ENCODE measurements around the gene ADGRG3.
A peak's percentile ranks its signal among the peaks of the same experiment; 100 is the strongest.

Gene ADGRG3

DNA sequence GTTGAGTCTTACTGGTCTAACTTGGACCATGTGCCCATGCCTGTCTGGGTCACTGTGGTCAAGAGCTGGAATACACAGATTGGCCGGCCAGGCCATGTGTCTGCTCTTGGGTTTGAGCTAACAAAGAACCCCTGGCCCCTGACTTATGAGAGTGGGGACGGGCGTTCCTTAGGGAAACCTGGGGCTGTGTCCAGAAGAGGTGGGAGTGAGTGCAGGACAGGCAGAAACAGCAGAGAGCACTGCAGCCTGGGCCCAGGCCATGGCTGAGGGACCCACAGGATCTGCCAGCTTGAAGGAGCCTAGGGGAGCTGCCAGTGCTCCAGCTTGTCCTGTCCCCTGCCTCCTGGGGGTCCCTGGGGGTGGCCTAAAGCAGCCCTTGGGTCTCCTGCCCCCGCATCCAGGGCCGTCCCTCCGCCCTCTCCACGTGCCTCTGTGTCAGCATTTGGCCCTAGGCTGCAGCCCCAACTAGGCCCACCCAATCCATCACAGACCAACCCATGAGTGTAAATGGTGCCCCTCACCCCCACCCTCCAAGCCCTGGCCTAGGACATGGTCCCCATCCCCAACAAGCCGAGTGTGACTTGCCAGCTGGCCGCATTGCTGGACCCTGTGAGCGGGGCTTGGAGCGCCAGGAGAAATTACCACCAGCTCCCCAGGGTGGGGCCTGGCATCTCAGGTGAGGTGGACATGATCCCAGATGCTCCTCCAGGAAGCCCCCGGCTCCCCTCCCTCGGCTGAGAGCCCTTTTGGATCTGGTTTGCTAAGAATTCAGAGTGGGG, 14.0 kb downstream of the ADGRG3 start:
- no peak for DNase-seq

DNA sequence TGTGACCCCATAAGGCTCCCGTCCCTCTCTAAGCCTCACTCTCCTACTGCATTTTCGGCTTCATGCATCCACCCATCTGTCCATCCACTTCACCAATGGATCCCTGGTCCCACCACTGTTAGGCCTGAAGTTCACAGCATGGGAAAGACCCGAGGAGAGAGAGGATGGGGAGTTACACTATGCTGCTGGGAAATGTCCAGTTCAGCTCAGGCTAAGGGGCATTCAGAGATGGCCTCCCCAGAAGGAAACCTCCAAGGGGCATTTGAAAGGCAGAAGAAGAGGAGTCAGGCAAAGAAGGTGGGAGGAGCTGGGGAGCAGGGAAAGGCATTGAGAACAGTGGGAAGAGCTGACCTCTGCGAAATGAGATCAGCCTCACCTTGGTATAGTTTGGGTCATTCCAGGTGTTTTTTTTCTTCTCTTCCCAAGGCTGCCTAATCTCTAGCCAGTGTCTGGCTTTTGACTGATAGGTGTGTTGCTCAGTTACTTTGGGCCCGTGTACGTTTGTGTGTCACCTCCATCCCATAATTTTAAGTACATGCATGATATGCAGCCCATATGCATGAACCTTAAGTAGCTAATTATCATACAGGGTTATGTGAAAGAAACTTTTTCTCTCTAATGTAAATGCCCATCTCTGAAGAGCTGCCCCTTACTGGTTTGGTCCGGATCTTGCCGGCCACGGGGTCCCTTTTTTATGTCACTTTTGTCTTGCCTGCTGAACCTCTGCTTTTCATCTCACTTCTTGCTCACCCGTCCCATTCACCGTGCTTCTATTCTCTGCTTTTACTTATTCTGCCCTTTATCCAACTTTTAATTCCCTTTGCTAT, 14.9 kb downstream of the ADGRG3 start:
- no peak for DNase-seq

DNA sequence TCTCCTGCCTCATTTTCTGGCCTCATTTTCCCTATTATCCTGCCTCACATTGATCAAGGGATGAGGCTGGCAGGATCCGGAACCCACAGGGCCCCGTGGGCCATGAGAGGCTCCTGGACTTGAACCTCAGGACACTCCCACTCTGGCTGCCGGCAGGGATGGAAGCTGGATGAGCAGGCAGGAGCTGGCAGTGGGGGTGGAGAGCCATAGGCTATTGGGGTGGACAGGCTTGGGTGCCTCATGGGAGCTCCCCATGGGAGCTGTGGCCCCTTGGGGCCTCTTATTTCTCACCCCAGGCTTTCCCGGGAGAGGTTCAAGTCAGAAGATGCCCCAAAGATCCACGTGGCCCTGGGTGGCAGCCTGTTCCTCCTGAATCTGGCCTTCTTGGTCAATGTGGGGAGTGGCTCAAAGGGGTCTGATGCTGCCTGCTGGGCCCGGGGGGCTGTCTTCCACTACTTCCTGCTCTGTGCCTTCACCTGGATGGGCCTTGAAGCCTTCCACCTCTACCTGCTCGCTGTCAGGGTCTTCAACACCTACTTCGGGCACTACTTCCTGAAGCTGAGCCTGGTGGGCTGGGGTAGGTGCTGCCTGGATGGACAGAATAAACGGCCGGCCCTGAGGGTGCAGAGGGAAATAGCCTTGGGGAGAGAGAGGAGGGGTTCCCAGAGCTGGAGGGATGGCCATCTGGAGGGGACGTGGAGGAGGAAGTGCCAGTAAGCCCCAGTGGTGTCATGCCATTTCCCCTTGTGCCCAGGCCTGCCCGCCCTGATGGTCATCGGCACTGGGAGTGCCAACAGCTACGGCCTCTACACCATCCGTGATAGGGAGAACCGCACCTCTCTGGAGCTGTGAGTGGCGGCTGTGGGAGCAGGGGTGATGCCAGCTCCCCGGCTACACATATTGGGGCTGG, 15.8 kb downstream of the ADGRG3 start:
- no peak for DNase-seq

DNA sequence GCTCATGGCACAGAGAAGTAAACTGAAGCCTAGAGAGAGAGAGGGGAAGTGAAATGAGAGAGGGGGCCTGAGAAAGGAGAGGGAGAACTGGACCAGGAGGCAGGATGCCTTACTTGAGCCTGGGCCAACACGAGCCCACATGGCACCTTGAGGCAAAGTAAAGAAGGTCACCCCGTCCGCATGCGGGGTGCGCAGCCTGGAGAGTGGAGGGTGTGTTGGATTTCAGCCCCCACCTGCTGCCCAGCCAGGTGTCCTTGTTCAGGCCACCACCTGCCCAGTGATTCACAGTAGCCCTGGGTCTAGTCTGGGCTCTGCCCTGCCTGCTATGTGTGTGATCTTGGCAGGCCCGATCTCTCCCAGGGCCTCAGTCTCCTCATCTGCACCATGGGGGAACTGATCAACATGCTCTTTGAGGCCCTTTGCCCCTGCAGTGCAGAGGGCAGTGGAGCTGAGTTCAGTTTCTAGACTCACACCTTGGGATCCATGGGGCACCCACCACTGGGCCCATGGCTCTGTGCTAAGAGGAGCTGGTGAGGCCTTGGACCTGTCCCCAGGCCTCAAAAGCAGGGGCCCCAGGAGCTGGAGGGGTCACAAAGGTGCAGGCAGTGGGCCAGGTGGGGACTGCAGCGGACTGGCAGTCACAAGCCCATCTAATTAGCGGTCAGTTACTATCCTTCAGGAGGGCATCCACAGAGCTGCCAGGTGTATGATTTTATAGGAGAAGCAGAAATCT, 16.7 kb downstream of the ADGRG3 start:
- no peak for DNase-seq

DNA sequence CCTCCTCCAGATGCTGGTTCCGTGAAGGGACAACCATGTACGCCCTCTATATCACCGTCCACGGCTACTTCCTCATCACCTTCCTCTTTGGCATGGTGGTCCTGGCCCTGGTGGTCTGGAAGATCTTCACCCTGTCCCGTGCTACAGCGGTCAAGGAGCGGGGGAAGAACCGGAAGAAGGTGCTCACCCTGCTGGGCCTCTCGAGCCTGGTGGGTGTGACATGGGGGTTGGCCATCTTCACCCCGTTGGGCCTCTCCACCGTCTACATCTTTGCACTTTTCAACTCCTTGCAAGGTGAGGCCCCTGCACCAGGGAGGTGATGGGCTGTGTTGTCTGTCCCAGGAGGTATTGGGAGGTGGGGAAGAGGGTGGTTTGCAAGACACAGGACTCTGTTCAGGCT, 17.5 kb downstream of the ADGRG3 start:
- DNase-seq = no peak

DNA sequence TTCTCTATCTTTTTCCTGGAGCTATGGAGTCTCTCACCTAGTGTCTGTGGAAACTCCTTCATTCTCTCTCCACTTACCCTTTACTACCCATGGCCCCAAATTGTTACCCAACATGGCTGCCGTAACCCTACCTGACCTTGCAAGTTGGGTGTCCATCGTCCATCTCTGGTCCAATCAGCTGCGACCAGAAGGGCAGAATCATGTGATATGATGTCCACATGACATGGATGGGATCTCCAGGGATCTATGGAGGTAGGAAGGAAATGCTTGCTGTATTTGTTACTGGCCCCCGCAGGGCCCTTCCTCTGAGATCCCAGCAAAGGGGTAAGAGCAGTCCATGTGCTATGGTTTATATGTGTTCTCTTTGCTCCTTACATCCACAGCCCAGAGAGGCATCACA, 18.5 kb downstream of the ADGRG3 start:
- DNase-seq = no peak

DNA sequence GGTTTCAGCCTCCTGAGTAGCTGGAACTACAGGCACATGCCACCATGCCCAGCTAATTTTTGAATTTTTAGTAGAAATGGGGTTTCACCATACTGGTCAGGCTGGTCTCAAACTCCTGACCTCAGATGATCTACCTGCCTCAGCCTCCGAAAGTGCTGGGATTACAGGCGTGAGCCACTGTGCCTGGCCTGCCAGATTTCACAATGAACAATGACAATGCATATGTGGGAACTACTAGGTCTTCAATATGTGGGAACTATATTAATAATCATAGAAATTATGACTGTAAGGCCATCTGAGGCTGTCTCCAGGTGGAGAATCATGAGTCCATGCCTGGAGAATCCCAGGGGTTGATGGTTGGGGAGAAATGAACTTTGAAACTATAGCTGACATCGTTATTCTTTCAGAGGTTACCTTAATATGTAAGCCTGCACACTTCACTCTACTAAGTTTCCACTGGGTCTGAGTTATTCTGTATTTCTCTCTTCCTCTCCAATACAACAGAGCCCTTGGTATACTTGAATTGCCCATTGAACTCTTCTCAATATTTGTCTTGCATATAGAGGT, 19.3 kb downstream of the ADGRG3 start:
- DNase-seq = no peak

DNA sequence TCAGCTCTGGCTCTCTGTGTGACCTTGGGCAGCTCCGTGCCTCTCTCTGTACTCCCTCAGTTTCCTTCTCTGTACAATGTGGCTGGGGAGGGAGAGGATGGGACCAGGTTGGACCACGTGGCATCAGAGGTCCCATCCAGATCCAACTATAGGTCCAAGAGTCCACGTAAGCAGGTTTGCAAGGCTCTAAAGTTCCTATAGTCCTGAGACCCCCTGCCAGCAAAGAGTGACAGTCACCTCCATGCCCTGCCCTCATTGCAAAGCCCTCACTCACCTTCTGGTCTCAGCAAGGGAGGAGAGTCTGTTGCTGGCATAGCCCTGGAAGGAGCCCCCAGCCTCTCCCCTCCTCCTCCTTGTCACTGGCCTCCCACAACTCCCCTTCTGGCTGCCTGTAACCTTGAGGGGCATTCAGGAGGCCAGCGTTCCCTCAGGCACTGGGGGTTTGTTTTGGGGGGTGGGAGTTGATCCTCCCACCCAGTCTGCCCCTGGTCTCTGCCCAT, 20.4 kb downstream of the ADGRG3 start:
- DNase-seq = no peak

DNA sequence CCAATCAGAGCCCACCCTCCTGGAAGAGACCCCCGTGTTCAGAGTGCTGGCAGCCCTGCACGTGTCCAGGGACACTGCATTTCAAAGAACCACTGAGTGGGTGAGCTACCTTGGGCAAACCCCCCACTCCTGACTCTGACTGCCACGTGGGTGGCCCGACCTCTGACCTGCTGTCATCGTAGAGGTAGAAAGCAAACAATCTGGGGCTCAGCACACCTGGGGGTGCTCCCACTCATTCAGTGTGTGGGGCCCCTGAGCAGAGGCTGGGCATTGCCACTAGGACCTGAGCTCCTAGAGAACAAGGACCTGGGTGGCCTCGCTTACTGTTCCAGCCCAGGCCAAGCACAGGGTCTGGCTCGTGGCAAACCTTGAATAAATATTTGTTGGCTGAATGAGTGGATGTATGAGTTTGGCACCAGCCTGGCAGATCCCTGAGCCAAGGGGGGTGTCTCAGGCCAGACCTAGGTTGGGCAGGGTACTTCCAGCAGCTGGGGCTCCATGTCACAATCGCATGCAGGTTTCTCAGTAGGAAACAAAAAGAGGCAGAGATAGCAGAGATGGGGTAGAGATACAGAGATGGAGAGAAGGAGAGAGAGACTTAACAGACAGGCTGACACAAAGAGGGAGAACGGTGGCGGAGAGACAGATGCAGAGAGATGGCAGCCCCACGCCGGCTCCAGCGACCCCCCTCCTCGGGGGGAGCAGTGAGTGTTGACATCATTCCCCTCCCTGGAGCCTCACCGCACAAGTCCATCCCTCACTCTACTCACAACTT, 21.1 kb downstream of the ADGRG3 start:
- DNase-seq = no peak

DNA sequence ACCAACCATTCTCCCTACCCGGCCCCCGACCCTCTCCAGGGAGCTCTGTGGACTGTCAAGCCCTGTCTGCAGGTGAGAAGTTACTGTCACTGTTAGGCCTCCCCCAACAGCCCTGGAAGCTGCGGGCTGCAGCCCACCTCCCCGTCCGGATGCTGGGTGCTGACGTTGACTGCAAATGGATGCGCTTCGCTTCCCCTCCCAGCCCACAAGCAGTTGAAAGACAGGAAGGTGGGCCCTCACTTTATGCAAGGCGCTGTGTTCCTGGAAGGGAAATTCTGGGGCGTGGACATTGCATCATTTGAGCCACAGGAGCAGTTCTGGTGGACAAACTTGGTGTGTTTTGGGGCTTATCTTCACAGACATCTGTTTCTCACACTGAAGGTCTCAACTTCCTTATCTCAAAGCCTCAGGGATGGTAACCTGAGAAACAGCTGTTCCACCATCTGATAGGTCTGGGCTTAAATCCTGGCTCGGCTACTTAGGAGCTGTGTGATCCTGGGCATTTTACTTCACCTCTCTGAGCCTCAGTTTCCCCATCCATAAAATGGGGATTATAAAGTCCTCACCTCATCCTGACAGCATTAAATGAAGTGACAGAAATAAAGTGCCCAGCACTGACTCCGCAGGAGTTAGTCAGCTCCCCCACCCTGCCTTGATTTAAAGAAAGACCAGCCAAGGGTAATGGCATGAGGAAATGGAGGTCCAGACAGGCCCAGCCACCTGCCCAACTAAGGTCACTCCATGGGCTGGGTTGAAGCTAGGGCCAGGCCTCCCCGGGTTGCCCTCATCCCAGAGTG, 21.9 kb downstream of the ADGRG3 start:
- DNase-seq = peak; percentile 67

DNA sequence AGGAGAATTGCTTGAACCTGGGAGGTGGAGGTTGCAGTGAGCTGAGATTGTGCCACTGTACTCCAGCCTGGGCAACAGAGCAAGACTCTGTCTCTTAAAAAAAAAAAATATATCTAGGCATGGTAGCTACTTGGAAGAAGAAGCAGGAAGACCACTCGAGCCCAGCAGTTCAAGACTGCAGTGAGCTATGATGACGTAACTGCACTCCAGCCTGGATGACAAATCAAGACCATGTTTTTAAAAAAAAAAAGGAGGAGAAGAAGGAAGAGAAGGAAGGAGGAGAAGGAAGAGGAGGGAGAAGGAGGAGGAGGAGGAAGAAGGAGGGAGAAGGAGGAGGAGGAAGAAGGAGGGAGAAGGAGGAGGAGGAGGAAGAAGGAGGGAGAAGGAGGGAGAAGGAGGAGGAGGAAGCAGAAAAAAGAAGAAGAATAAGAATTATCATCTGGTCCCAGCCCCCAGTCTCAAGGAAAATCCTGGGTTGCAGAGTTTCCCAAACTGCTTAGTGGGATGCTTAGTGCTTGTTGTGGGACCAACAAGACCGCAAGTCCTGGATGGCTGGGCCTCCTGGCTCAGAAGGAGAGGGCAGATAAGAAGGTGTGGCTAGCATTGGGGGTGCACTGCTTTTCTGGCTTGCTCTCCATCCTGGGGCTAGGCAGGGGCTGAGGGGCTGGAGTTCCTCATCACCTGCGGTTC, 22.8 kb downstream of the ADGRG3 start:
- no peak for DNase-seq

DNA sequence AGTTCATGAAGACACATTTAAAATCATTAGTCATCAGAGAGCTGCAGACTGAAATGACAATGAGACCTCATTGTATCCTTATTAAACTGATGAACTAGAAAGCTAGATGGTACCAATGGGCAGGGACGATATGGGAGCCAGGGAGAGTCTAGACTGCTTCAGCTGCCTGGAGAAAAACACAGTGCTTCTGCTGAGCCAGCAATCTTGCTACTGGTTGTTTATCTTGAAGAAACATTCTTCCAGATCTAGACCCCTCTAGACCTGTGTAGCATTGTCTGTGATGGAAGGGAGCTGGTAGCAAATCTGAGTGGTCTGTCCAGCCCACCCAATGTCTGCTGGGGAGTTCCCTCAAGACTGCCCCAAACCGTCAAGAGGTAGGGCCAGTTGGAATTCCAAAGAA, 24.5 kb downstream of the ADGRG3 start:
- no peak for DNase-seq

DNA sequence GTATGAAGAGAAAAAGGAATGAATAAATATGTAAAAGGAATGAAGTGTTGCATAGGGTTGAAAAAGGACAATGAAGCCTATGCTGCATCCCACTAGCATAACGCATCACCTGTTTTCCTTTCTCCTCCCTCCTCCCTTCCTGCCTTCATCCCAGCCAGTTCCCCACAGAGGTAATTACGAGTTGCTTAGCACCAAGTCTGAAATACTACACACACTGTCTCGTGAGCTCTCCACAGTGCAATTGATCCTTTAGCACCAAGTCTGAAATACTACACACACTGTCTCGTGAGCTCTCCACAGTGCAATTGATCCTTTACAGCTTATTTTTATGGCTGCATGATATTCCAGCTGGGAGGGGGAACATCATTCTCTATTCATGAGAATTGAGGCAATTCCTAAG, 25.4 kb downstream of the ADGRG3 start:
- DNase-seq = no peak

DNA sequence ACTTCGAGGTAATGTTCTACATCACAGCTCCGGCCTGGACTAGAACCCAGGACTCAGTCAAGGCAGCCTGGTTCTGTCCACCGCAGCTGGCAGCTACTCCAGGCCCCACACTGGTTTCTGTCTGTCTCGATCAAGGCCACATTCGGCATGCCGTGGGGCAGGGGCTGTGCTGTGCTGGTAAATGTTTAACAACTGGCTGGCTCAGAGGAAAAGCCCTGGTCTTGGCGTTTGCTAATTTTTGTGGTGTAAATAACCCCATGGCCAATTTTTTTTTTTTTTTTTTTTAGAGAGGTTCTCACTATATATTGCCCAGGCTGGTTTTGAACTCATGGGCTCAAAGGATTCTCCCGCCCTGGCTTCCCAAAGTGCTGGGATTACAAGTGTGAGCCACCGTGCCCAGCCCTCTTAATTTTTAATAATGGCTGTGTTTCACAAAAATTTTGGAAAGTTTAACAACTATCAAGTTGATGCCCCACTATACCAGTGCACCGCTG, 26.2 kb downstream of the ADGRG3 start:
- DNase-seq = no peak

DNA sequence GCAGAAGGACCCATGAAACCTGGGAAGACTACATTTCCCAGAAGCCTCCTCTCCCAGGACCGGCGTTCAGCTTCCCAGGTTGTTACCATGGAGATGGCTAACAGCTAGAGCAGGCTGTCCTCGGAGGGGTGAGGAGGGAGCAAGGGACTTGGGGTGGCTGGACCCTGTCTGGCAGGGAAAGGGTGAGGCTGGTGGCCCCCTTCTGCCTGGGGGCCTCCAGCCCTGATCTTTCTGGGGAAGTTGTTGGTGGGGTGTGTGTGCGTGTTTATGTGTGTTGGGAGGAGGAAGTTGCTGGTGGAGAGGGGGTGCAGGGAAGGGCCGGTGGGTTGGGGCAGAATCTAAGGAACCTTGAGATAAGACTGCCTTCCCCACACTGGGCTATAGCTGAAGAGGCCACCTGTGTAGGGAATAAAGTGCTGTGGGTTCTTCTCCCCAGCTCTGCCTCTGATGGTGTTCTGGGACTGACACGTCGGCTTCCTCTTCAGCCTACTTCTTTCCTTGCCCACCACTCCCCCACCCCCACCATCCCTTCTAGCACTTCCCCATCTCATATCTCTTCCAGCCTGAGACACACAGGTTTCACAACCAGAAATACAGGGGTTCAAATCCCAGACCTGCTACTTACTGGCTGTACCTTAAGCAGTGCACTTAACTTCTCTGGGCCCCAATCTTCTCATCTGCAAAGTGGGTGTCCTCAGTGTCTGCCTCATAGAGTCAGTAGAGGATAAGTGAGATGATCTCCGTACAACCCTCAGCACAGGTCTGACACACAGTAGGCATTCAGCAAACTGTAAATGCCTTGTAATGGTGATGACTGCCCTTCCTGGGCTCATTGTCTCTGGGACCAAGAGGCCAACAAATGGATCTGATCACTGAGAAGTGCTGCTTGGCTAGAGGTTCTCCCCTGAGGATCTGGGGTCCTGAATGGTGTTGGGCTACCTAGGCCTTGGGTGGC, 26.9 kb downstream of the ADGRG3 start, which contains the start of gene DRC7:
Gene DRC7 (plus strand): TSS at position 82 of the 955 bp plus-strand sequence. CDS start 3,144 bp downstream, outside the sequence.
- no peak for DNase-seq

DNA sequence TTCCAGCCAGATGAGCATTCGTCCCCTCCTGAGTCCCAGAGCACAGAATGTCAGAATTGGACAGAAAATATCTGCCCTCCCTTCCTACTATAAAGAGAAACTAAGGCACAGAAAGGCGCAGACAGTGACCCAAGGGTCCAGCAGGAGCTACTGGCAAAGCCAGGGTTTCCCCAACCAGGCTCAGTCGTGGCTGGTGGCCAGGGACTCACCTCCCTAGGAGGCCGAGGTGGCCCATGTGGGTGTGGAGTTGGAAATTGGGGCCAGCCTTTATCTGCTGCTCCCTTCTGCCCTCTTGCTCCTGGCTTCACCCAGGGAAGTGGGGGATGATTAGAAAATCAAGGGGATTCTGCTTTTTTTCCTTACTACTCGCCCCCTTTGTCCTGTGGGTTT, 27.6 kb downstream of the ADGRG3 start:
- DNase-seq = no peak

DNA sequence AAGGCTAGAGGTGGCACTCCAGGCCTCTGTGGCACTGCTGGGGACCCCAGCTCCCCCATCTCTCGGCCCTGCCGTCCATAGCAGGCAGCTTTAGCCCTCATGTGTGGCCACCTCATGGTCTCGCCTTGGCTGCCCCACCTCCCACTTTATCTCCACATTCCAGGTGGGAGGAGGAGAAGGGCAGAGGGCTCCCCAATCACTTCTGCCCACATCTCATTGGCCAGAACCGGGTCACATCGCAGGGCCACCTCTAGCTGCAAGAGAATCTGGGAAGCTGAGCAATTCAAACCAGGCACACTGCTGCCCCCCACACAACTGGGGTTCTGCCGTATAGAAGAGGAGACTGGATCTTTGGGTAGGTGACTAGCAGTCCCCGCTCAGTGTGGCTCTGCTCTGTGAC, 28.1 kb downstream of the ADGRG3 start:
- DNase-seq = no peak

DNA sequence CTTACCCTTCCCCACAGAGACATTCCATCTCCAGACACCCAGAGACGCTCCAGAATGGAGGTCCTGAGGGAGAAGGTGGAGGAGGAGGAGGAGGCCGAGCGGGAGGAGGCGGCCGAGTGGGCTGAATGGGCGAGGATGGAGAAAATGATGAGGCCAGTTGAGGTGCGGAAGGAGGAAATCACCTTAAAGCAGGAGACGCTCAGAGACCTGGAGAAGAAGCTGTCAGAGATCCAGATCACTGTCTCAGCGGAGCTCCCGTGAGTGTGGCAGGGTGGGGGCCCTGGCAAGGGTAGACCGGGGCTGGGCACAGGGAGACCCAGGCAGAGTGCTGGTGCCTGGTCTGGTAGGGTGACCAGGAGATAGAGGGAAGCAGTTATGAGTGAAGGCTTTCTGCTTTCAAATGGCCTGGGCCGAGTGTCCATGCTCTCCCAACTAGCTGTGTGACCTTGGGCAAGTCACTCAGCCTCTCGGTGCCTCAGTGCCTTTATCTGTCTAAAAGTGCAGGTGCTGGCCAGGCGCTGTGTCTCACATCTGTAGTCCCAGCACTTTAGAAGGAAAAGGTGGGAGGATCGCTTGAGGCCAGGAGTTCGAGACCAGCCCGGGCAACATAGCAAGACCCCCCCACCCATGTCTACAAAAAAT, 29.9 kb downstream of the ADGRG3 start:
- no peak for DNase-seq
